AG04450 (cell line): ENCODE results near the gene SLC4A4. TPM values are rescaled to one million over a fixed set of nuclear protein-coding genes. Genes with fewer than 3 reads are reported as not detected.
"Not testable (repeated sequence)": the region's sequence is repeated elsewhere in the genome, so short reads cannot be mapped to it uniquely, and the experiment has no call there.

ENCODE experiments used
- CTCF ChIA-PET: fragments of 300-600, 350-600 bp; formaldehyde crosslinking; extraction: SDS; loops from one replicate; lab custom pipeline; 2022; ENCODE audit warnings: antibody characterized with exemption, inconsistent platforms; lab: Charles Lee
- POLR2A ChIA-PET: fragments of 350-600 bp; formaldehyde crosslinking; extraction: SDS; loops from one replicate; lab custom pipeline; 2021; ENCODE audit warnings: antibody characterized with exemption, inconsistent platforms; lab: Yijun Ruan, JAX
- DNase-seq: peaks from one replicate; pipeline ENCODE4 v3.0.0-alpha.2; 2011; ENCODE audit warnings: low read depth, low spot score
- H3K27ac ChIP-seq: one replicate; pipeline ENCODE4 v1.5.1; 2012; ENCODE audit warnings: low read depth, low read length, control low read depth
- H3K27me3 ChIP-seq: one replicate; pipeline ENCODE4 v1.6.0; 2012; ENCODE audit warnings: low read length; ENCODE audit not compliant: control insufficient read depth, insufficient read depth
- H3K4me3 ChIP-seq: 2 replicates; pipeline ENCODE4 v1.5.1; 2011; ENCODE audit warnings: mild to moderate bottlenecking, low read depth, low read length, control low read depth
- H3K9me3 ChIP-seq: 2 replicates; pipeline ENCODE4 v1.5.1; 2012; ENCODE audit warnings: low read length; ENCODE audit not compliant: control insufficient read depth, insufficient read depth
- polyA plus RNA-seq: library from polyadenylated mRNA; depleted of rRNA; stranded (reverse); fragments of >200 nt; gene quantifications from 2 replicates; pipeline ENCODE4 v1.2.3, GENCODE V29; 2011
- TF ChIP-seq, protein P1 (sequence below): IDR thresholded peaks from 2 replicates; pipeline ENCODE4 v1.5.1; 2011; ENCODE audit warnings: low read depth, low read length, control low read depth, inconsistent platforms

Gene SLC4A4
- polyA plus RNA-seq, 1 experiment = 17.5 TPM

DNA sequence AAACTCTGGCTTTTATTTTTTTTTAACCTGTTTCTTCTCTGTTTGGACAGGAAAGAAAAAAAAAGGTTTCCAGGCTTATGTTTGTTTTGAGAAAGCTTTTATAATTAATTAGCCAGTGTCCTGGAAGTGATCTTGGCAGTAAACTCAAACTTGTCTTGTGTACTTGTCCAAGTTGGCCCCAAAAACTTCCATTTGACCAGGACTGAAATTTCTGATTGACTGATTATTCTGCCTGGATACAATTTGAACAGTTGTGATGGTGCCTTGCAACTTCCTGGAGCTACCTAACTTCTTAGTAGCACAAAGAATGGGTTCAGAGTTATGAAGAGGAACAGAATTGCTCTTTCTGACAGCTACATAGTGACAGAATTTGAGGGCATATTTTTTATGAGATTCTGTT, 62.0 kb downstream of the SLC4A4 start:
- TF ChIP-seq, protein P1, sequence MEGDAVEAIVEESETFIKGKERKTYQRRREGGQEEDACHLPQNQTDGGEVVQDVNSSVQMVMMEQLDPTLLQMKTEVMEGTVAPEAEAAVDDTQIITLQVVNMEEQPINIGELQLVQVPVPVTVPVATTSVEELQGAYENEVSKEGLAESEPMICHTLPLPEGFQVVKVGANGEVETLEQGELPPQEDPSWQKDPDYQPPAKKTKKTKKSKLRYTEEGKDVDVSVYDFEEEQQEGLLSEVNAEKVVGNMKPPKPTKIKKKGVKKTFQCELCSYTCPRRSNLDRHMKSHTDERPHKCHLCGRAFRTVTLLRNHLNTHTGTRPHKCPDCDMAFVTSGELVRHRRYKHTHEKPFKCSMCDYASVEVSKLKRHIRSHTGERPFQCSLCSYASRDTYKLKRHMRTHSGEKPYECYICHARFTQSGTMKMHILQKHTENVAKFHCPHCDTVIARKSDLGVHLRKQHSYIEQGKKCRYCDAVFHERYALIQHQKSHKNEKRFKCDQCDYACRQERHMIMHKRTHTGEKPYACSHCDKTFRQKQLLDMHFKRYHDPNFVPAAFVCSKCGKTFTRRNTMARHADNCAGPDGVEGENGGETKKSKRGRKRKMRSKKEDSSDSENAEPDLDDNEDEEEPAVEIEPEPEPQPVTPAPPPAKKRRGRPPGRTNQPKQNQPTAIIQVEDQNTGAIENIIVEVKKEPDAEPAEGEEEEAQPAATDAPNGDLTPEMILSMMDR = no peak
- CTCF ChIA-PET = no interaction called here
- Histone ChIP-seq H3K9me3 (no peaks in the 10 kb centered on the region), H3K4me3 (no peak overlapping the region), H3K27me3 (no peaks in the 10 kb centered on the region), H3K27ac (no peak overlapping the region)
- POLR2A ChIA-PET = no interaction called here
- no peak for DNase-seq

GRCh38 chr4:71402616-71403015, 63.8 kb downstream of the SLC4A4 start:
- TF ChIP-seq, protein P1 = no peak
- ChIA-PET CTCF (interaction anchor here (1.5 kb wide), 1 partner anchor 173 kb away, joined by 3 read pairs; no protein-coding TSS in a partner anchor), POLR2A (no interaction called here)
- Histone ChIP-seq H3K27ac (no peak overlapping the region), H3K4me3 (no peak overlapping the region), H3K27me3 (no peaks in the 10 kb centered on the region), H3K9me3 (no peaks in the 10 kb centered on the region)
- no peak for DNase-seq

DNA sequence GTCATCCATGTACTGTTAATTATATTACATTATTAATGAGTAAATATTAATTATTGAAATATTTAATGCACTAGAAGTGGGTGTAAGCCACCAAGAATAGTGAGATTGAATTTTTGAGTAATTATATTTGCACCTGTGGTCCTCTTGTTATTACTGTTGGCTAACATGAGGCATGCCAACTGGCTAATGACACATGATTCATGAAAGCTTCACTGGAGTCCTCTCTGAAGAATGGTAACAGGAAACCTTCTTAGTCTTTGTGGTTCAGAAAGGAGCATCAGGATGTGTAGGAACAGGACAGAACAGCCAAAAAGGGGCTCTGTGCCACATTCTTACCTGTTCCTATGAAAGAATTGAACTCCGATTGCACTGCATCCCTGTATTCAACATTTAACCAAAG, 65.2 kb downstream of the SLC4A4 start:
- Histone ChIP-seq H3K4me3 (no peak overlapping the region), H3K27me3 (no peaks in the 10 kb centered on the region), H3K9me3 (peaks cover 2% of the 10 kb centered on the region; the same call in 1 of the 2 replicates), H3K27ac (no peak overlapping the region)
- ChIA-PET POLR2A (no interaction called here), CTCF (interaction anchor here (1.5 kb wide), 1 partner anchor 175 kb away, joined by 3 read pairs; no protein-coding TSS in a partner anchor)
- TF ChIP-seq, protein P1 = no peak
- DNase-seq = no peak

DNA sequence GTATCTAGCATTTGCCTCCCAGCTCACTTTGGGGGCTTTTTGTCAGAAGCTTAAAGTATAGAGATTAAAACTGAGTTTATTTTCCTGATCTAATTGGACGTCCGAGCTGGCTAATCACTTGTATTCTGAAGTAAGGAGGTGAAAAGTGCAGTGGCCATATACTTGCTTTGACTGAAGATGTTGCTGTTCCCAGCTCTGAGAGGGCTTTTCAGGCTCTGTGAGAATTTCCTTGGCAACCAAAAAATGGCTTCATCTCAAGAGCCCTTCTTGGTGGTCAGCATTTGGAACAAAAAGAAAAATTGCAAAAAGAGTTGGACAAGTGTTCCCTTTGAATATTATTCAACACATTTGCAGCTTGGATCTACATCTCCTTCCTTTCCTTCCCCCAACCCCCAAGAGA, 67.0 kb downstream of the SLC4A4 start:
- H3K27ac ChIP-seq = no peak overlapping the region
- TF ChIP-seq, protein P1 = no peak
- peaks cover 5% of the 10 kb centered on the region; the same call in 1 of the 2 replicates for H3K9me3 ChIP-seq
- no peak for DNase-seq
- CTCF ChIA-PET = interaction anchor here (0.7 to 1.3 kb wide), 3 partner anchors 25 to 221 kb away, joined by 3 to 4 read pairs (median 3); no protein-coding TSS in a partner anchor
- POLR2A ChIA-PET = no interaction called here
- H3K27me3 ChIP-seq = no peaks in the 10 kb centered on the region
- no peak overlapping the region for H3K4me3 ChIP-seq

GRCh38 chr4:71406459-71406963, 67.7 kb downstream of the SLC4A4 start:
- TF ChIP-seq, protein P1 = no peak
- CTCF ChIA-PET = interaction anchor here (0.7 to 1.1 kb wide), 2 partner anchors 129 to 222 kb away, joined by 3 to 4 read pairs; no protein-coding TSS in a partner anchor
- POLR2A ChIA-PET = interaction anchor here (0.7 to 1.0 kb wide), 2 partner anchors 14 to 24 kb away, joined by 3 read pairs; no protein-coding TSS in a partner anchor

DNA sequence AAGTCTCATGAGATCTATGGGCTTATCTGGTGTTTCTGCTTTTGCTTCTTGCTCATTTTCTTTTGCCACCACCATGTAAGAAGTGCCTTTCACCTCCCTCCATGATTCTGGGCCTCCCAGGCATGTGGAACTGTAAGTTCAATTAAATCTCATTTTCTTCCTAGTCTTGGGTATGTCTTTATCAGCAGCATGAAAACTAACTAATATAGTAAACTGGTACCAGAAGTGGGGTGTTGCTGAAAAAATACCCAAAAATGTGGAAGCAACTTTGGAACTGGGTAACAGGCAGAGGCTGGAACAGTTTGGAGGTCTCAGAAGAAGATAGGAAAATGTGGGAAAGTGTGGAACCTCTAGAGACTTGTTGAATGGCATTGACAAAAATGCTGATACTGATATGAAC, 70.1 kb downstream of the SLC4A4 start:
- H3K9me3 ChIP-seq, H3K27me3 ChIP-seq, H3K27ac ChIP-seq, POLR2A ChIA-PET, H3K4me3 ChIP-seq, CTCF ChIA-PET, DNase-seq: not testable (repeated sequence)

More at GRCh38 chr4:71406459-71406963, 67.7 kb downstream of the SLC4A4 start:
- Histone ChIP-seq H3K27ac (no peak overlapping the region), H3K4me3 (no peak overlapping the region), H3K9me3 (peaks cover 5% of the 10 kb centered on the region; the same call in 1 of the 2 replicates), H3K27me3 (no peaks in the 10 kb centered on the region)
- DNase-seq = no peak
